NCI-H69 (cell line): ENCODE results near the gene PDZD8.
"Not testable (repeated sequence)": the region's sequence is repeated elsewhere in the genome, so short reads cannot be mapped to it uniquely, and the experiment has no call there.

ENCODE experiments used
- DNase-seq: peaks from one replicate; lab custom pipeline; 2025; lab: John Stamatoyannopoulos, UW

The PDZD8 gene

GRCh38 chr10:117254774-117255735 lies 120.2 kb downstream of the PDZD8 start:
- DNase-seq, result no peak

- DNase-seq, result no peak
These were observed 120.9 kb downstream of the PDZD8 start for GRCh38 chr10:117254338-117254737.

DNA sequence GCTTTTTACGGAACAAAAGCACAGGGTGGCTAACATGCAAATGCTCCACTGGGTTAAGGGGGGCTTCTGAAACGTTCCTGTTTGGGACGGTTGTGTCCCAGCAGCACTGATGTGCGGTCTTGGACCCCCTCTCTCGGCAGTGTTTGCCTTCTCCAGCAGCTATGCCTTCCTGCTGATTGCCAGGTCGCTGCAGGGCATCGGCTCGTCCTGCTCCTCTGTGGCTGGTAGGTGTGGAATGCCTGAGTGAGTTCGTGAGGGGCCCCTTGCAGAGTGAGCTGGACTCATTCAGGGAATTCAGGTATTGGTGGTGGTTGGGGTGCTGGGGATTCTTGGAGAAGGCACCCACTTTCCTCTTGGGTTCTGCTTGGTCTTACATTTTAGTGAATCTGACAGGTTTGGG lies 121.3 kb downstream of the PDZD8 start:
- no peak for DNase-seq

GRCh38 chr10:117250411-117250810 lies 124.8 kb downstream of the PDZD8 start:
- DNase-seq, result no peak

GRCh38 chr10:117249493-117250093 lies 125.6 kb downstream of the PDZD8 start:
- DNase-seq, result peak; percentile 76

DNA sequence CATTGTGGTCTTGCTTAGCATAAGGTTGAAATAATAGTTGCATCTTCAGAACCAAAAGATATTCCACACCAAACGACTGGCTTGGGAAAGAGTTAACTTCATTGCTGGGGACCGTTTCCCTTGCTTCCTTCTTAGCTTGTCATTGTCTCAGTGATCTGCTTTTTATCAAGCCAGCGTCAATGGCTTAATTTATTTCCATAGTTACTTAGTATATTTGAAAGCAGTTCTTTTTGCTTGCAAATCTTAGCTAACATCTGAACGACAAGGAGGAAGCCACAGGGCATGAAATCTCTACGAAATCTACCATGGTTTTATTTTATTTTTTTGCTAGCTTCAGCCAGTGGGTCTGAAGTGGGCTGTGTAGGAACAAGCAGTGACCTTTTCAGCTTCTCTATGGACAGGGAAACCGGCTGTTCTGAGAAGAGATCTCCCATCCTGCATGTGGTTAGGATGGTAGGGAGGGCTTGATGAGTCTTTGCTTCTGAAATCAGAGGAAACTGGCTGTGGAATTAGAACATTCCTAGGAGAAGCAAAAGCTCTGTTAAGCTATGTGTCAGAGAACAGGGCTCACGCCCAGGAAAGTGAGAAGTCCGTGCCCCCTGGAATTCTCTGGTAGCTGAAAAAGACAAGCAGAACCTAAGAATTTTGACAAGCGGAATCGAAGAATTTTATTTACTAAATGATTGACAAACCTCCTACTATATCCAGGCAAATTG lies 126.3 kb downstream of the PDZD8 start:
- DNase-seq, result no peak

- no peak for DNase-seq
These were observed 128.1 kb downstream of the PDZD8 start for GRCh38 chr10:117246997-117247671.

DNA sequence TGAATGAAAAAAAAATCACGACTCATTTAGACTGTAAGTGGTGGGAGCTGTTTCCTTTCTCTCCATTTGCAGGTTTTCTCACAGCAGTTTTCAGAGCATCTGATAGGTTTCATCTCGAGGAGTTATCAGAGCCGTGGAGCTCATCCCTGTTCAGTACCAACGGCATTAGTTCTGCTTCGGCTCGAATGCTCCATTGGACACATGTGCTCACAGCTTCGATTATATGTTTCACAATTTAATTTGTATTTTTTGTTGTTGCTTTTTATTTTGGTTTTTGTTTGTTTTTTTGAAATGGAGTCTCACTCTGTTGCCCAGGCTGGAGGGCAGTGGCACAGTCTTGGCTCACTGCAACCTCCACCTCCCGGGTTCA lies 132.8 kb downstream of the PDZD8 start:
- DNase-seq, result no peak

- DNase-seq, result peak; percentile 58
These were observed 133.4 kb downstream of the PDZD8 start for GRCh38 chr10:117241541-117242462.

GRCh38 chr10:117240621-117241529 lies 134.4 kb downstream of the PDZD8 start, which contains the start of gene SLC18A2:
Gene SLC18A2, plus strand, starts transcription at chr10:117241114. Its CDS starts 580 bp downstream, at chr10:117241694.
- peak; percentile 66 for DNase-seq

DNA sequence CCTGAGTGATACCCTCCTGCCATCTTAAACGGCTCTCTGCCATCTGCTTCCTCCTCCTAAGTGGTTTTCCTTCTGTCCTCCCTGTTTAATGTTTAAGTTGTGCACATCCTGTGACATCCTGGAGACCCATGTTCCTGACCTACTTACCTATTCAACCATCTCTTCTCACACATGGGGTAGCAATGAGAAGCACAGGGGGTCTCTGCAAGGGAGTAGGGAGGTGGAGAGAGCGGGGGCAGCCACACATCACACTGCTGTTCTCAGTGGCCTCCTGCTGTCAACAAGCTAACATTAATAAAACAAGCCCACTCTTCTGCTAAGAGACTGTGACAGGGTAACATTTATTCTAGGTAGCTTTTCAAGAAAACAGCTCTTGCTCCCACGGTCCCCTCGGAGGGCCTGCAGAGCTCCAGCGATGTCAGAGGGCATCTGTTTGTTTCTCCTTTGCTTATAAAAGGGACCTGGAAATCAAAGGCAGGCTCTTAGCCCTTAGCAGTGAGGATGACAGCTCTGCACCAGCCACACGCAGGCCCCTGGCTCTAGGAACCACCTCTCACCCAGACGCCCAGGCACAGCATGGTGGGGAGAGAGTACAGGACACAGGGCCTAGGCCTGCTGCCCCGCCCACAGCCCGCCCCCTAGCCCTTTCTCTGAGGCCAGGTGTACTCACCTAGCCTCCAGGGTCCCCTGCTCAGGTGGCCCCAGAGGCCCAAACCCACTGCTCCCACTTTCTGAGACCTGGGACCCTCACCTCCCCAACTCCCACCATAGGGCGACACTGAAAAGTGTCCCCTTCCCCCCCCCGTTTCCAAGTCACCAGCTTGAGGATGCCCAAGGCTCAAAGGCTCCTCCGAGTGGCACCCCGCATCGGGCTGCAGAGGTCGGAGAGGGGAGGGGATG lies 135.3 kb downstream of the PDZD8 start:
- DNase-seq, result peak; percentile 66

GRCh38 chr10:117239051-117239450 lies 136.2 kb downstream of the PDZD8 start:
- DNase-seq, result no peak

GRCh38 chr10:117237401-117237991 lies 137.7 kb downstream of the PDZD8 start:
- DNase-seq, result no peak

DNA sequence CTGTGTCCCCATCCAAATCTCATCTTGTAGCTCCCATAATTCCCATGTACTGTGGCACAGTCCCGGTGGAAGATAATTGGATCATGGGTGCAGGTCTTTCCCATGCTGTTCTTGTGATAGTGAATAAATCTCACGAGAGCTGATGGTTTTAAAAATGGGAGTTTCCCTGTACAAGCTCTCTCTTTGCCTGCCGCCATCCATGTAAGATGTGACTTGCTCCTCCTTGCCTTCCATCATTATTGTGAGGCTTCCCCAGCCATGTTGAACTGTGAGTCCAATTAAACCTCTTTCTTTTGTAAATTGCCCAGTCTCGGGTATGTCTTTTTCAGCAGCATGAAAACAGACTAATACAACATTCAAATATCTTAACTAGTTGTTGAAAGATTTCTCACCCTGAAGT lies 145.1 kb downstream of the PDZD8 start:
- DNase-seq, result not testable (repeated sequence)

DNA sequence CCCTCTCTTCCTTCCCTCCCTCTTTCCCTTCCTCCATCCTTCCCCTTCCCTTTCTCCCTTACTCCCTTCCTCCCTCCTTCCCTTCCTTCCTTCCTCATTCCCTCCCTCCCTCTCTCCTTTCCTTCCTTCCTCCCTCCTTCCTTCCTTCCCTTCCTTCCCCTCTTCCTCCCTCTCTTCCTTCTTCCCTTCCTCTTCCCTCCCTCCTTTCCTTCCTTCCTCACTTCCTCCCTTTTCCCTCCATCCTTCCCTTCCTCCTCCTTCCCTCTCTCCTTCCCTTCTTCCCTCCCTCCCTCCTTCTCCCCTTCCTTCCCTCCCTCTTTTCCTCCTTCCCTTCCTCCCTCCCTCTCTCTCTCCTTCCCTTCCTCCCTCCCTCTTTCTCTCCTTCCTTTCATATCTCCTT lies 147.0 kb downstream of the PDZD8 start:
- no peak for DNase-seq
